Renal cortex interstitium (tissue), 15 donors: ENCODE results near the gene DUSP1. TPM values are rescaled to one million over a fixed set of nuclear protein-coding genes. Genes with fewer than 3 reads are reported as not detected.
"Not testable (repeated sequence)": the region's sequence is repeated elsewhere in the genome, so short reads cannot be mapped to it uniquely, and the experiment has no call there.

Experiments used
- DNase-seq, 11 donors: peaks; one replicate each; pipeline ENCODE4 v3.0.0-alpha.2; 2013; ENCODE audit warnings: low read depth in 9 of 11, low spot score in 4 of 11; ENCODE audit errors: extremely low read depth in 1 of 11
- long read RNA-seq, 16 experiments: transcript quantifications; one replicate each; lab custom pipeline, GENCODE V29; 2026
- polyA plus RNA-seq, 3 donors: library from polyadenylated mRNA; unstranded; fragments of 120-200 nt; gene quantifications; one replicate each; pipeline ENCODE4 v1.2.1, GENCODE V29; 2013; ENCODE audit not compliant: insufficient read length in 3 of 3

DUSP1 gene, protein sequence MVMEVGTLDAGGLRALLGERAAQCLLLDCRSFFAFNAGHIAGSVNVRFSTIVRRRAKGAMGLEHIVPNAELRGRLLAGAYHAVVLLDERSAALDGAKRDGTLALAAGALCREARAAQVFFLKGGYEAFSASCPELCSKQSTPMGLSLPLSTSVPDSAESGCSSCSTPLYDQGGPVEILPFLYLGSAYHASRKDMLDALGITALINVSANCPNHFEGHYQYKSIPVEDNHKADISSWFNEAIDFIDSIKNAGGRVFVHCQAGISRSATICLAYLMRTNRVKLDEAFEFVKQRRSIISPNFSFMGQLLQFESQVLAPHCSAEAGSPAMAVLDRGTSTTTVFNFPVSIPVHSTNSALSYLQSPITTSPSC
- 100 to 1,000 TPM in 1 of 3 donors, 10 to 100 TPM in 2; 53.9 to 115 (median 86.6) TPM for polyA plus RNA-seq
- long read RNA-seq, donor 1, transcript DUSP1-201 (4 exons, 2,019 nt) = major isoform, 14 of 14 reads
- long read RNA-seq, donor 1, partial matches to known transcripts = 0 of 14 reads
- long read RNA-seq, donor 1, other reads (novel, unspliced or antisense) = 0 of 14 reads
- long read RNA-seq, donor 2, transcript DUSP1-201 (4 exons, 2,019 nt) = major isoform, 24 of 24 reads
- long read RNA-seq, donor 2, partial matches to known transcripts = 0 of 24 reads
- long read RNA-seq, donor 2, other reads (novel, unspliced or antisense) = 0 of 24 reads
- long read RNA-seq, donor 3, transcript DUSP1-201 (4 exons, 2,019 nt) = major isoform, 98 of 118 reads
- long read RNA-seq, donor 3, partial matches to known transcripts = 12 of 118 reads
- long read RNA-seq, donor 3, other reads (novel, unspliced or antisense) = 8 of 118 reads
- long read RNA-seq, donor 4, transcript DUSP1-201 (4 exons, 2,019 nt) = major isoform, 14 of 14 reads
- long read RNA-seq, donor 4, partial matches to known transcripts = 0 of 14 reads
- long read RNA-seq, donor 4, other reads (novel, unspliced or antisense) = 0 of 14 reads
- long read RNA-seq, donor 5 = 0 reads
- long read RNA-seq, donor 6, transcript DUSP1-201 (4 exons, 2,019 nt) = major isoform, 28 of 28 reads
- long read RNA-seq, donor 6, partial matches to known transcripts = 0 of 28 reads
- long read RNA-seq, donor 6, other reads (novel, unspliced or antisense) = 0 of 28 reads
- long read RNA-seq, donor 7, transcript DUSP1-201 (4 exons, 2,019 nt) = major isoform, 24 of 24 reads
- long read RNA-seq, donor 7, partial matches to known transcripts = 0 of 24 reads
- long read RNA-seq, donor 7, other reads (novel, unspliced or antisense) = 0 of 24 reads
- long read RNA-seq, donor 8 = 0 reads
- long read RNA-seq, donor 9, transcript DUSP1-201 (4 exons, 2,019 nt) = major isoform, 24 of 24 reads
- long read RNA-seq, donor 9, partial matches to known transcripts = 0 of 24 reads
- long read RNA-seq, donor 9, other reads (novel, unspliced or antisense) = 0 of 24 reads
- long read RNA-seq, donor 10, transcript DUSP1-201 (4 exons, 2,019 nt) = major isoform, 23 of 28 reads
- long read RNA-seq, donor 10, partial matches to known transcripts = 5 of 28 reads
- long read RNA-seq, donor 10, other reads (novel, unspliced or antisense) = 0 of 28 reads
- long read RNA-seq, donor 11, transcript DUSP1-201 (4 exons, 2,019 nt) = major isoform, 52 of 60 reads
- long read RNA-seq, donor 11, partial matches to known transcripts = 0 of 60 reads
- long read RNA-seq, donor 11, other reads (novel, unspliced or antisense) = 8 of 60 reads
- long read RNA-seq, donor 12, transcript DUSP1-201 (4 exons, 2,019 nt) = major isoform, 8 of 8 reads
- long read RNA-seq, donor 12, partial matches to known transcripts = 0 of 8 reads
- long read RNA-seq, donor 12, other reads (novel, unspliced or antisense) = 0 of 8 reads
- long read RNA-seq, donor 13 = 0 reads
- long read RNA-seq, donor 14, transcript DUSP1-201 (4 exons, 2,019 nt) = major isoform, 18 of 18 reads
- long read RNA-seq, donor 14, partial matches to known transcripts = 0 of 18 reads
- long read RNA-seq, donor 14, other reads (novel, unspliced or antisense) = 0 of 18 reads
- long read RNA-seq, donor 15, transcript DUSP1-201 (4 exons, 2,019 nt) = major isoform, 25 of 25 reads
- long read RNA-seq, donor 15, partial matches to known transcripts = 0 of 25 reads
- long read RNA-seq, donor 15, other reads (novel, unspliced or antisense) = 0 of 25 reads
- long read RNA-seq, donor 16, transcript DUSP1-201 (4 exons, 2,019 nt) = major isoform, 52 of 59 reads
- long read RNA-seq, donor 16, partial matches to known transcripts = 0 of 59 reads
- long read RNA-seq, donor 16, other reads (novel, unspliced or antisense) = 7 of 59 reads

DNA sequence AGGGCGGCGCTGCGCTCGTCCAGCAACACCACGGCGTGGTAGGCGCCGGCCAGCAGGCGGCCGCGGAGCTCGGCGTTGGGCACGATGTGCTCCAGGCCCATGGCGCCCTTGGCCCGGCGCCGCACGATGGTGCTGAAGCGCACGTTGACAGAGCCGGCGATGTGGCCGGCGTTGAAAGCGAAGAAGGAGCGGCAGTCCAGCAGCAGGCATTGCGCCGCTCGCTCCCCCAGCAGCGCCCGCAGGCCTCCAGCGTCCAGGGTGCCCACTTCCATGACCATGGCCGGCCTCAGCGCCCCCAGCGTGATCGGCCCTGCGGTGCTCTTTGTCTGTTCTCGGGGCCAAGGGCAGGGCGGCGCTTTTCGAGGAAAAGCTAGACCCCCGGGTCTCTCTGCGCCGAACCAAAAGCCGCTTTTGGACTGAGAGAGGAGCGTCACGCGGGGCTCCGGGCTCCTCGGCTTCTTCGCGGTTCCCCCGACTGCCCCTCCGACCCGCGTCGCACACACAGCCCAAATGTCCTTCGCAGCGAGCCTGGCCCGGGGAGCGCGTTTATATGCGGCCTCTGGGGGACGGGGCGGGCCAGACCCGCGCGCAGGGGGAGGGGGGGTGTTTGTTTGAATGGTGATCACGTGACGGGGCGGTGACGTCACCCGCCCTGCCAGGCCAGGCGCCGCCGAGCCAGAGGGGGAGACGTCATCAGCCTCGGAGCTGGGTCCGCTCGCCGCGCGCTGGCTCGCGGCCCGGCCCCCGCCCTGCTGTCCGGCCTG lies at the start of gene DUSP1:
DUSP1 (minus strand) TSS at position 521 of the 764 bp plus-strand sequence; CDS start at position 278, 243 bp downstream.
- DNase-seq = peak; percentile 85 to 97 (median 95)

DNA sequence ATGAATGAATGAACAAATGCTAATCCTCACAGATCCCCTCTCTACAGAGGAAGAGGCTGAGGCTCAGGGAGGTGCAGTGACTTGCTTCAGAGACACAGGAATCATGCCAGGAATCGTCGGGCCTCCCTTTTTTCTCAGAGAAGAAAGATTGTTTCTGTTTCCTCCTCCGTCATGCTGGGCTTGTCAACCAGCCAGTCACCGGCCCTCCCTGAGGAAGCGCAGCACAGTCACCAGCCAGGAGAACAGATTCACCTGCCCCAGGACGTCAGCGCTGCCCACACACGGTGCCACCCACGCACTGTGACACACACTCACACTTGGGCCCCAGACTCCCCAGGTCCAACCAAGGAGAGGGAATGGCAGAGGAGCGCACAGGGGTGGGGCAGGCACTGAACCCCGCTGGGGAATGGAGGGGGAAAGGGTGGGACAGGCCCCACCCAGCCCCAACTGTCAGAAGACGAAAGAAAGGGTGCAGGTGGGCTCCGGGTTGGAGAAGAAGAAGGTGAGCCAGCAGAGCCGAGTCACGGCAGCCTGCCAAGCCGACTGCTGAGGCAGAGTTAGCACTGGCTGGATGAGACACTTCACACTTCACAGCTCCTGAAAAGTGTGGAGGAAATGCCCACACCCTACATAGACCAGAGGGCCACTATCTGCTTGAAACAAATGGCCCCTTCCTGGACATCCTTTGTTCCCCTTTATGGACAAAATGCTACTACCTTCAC lies 49.2 kb upstream of the DUSP1 start:
- DNase-seq = no peak

DNA sequence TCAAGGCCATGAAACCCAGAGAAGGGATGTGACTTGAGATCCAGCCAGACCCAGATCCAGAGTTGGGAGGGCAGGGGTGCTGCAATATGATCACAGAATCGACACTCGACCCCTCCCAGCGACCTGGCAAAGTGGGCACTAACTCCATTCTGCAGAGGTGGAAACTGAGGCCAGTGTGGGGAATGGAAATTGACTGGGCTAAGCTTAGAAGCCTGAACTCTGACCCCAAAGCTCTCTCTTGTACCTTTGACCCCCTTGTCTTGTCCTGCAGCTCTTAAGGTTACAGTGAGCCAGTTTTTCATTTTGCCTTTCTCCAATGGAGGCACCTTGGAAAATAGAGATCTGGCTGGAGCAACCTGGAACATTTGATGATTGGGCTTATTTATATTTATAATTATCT lies 48.6 kb upstream of the DUSP1 start:
- no peak for DNase-seq

DNA sequence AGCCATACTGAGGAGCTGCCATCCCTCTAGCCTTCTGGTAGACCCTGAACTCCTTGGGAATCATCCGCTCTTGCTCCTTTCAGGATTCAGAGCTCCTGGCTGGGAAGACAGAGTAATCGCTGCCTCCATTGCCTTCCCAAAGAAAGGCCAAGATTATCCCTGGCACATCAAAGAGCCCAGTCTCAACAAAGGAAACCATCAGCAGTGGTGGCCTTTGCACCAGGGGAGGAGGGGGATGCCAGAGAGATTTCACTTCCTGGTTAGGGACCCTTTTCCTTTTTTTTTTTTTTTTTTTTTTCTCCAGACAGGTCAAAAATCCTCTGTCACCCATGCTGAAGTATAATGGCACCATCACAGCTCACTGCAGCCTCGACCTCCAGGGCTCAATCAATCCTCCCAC lies 47.1 kb upstream of the DUSP1 start:
- DNase-seq = no peak

DNA sequence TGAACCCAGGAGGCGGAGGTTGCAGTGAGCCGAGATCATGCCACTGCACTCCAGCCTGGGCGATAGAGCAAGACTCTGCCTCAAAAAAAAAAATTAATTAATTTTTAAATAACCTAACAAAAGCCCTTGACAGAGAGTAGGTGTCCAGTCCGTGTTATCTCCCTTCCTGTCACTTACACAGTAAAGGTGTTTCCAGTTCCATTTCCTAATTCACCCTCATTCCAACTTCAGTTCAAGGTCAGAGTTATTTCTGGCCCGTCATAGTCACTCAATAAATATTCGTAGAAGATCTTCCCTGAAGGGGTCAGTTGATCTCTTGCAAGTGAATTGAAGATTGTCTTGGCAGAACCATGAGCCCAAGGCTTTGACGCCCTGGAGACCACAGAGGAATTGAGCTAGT lies 46.7 kb upstream of the DUSP1 start:
- no peak for DNase-seq

DNA sequence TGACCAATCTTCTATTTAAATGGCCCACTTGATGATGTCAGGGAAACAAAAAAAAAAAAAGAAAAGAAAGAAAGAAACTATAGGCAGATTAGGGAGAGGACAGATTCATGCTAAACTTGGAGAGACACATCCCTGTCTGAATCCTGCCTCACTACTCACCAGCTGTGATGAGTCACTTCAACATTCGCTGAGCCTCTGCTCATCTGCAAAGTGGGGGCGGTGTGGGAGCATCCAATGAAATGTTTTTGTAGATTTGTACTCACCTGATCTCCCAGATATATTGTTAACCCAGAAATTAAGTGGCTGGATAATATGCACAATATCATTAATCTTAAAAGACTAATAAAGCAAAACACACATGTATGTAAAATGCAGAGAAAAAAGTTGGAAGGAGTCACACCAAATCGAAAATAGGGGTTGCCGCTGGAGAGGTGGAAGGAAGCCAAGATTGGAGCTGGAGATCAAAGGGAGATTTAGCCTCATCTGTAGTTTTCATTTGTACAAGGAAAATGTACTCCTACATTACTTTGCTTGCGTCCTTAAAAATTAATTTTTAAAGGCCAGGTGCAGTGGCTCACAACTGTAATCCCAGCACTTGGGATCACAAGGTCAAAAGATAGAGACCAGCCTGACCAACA lies 46.0 kb upstream of the DUSP1 start:
- DNase-seq = no peak

DNA sequence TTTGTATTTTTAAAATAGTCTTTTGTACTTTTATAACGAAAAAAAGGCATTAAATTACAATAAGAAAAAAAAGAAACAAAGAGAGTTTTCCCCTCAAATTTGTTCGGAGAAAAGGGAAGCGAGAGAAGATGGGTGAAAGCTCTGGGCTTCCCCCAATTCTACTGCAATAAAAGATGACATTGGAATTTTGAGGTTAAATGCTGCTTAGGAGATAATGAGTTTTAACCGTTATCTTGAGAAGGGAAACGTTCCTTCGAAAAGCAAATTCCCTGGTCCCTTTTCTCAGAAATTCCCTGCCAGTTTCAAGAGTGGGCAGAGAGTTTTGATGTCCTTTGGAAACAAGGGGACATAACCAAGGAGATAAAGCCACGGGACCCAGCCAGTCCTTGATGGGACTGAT lies 44.6 kb upstream of the DUSP1 start:
- no peak for DNase-seq

DNA sequence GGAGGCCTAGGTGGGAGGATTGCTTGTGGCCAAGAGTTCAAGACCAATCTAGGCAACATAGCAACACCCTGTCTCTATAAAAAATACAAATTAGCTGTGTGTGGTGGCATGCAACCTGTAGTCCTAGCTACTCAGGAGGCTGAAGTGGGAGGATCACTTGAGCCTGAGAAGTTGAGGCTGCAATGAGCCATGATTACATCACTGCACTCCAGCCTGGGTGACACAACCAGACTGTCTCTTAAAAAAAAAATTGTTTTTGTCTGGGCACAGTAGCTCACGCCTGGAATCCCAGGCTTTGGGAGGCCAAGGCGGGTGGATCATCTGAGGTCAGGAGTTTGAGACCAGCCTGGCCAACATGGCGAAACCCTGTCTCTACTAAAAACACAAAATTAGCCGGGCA lies 40.0 kb upstream of the DUSP1 start:
- DNase-seq = not testable (repeated sequence)

DNA sequence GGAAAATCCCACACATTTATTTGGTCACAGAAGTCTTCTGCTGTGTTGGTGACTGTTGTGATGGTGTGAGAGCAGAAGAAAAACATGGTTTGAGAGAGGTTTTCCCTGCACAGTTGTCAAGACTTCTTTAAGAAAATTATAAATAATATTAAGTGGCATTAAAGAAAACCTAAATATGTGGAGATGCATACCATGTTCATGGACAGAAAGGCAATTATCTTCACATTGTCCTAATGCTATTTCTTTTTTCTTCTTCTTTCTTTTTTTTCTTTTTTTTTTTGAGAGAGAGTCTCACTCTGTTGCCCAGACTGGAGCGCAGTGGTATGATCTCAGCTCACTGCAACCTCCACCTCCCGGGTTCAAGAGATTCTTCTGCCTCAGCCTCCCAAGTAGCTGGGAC lies 38.8 kb upstream of the DUSP1 start:
- no peak for DNase-seq

DNA sequence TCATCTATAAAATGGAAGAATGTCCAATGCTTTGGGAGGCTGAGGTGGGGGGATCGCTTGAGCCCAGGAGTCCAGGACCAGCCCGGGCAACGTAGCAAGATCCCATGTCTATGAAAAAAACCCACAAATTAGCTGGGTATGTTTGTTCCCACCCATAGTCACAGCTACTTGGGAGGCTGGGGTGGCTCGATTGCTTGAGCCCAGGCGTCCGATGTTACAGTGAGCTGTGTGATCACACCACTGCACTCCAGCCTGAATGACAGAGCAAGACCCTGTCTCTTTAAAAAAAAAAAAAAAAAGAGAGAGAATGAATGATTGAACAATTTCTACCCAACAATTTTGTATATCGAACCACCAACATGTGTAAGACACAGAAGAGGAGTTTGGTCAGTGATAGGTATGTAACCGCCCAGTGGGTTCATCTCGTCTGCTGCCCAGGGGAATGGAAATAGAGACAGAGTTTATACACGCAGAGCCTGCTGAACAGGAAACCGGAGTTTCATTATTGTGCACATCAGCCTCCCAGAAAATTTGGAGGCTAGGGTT lies 36.8 kb upstream of the DUSP1 start:
- DNase-seq = no peak

DNA sequence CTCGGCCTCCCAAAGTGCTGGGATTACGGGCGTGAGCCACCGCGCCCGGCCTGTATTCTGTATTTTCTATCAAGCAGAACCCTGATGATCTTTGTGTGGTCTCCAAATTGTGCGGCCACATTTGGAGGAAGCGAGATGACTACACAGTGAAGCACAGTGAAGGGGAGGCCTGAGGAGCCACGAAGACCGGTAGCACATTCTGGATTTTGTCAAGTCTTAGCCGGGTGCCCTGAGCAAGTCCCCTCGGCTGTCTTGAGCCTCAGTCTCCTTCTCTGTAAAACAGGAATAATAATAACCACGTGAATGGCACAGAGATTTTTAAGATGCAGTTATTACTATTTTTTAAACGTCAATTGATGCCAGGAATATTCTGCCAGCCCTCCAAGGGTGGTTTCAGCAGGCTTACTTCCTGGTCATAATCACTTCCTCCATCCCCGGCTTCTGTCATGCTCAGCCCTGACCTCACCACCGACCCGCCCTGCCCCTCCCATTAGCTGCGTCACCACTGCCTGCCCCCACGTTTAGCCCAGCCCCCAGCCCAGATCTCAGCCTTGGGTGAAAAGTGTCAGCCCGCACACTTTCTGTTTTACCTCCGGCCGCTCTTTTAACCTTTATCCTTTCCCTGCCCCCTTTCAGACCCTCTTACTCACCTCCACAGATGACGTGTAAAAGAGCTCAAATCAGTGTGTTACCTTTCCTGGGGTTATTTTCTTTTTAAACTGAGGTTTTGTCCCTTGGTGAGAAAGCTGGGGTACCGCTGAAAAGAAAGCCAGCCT lies 36.1 kb upstream of the DUSP1 start:
- peak in 9 of 11 donors; percentile 45 to 69 (median 54) for DNase-seq

DNA sequence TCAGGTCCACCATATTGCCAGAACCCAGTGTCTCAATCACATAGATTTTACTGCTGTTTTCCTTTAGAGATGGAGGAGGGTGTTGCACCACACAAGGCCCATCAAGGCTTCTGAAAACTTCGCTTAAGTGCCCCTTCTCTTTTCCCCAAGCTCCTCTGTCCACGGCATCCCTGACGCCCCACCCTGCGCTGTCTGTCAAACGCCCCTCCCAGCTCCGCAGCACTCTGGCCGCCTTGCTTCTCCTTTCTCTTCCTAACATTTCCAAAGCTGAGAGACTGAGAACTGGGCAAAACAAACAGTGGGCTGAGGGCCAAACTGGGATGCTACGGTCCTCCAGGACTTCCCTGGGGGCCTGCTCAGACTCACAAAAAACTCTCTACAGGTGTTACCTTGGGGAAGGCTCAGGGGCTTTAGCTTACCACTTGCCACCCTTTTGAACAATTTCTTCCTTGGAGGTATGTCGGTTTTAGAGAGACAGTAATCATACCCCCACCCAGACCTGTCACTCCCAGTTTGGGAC lies 34.8 kb upstream of the DUSP1 start:
- no peak for DNase-seq

DNA sequence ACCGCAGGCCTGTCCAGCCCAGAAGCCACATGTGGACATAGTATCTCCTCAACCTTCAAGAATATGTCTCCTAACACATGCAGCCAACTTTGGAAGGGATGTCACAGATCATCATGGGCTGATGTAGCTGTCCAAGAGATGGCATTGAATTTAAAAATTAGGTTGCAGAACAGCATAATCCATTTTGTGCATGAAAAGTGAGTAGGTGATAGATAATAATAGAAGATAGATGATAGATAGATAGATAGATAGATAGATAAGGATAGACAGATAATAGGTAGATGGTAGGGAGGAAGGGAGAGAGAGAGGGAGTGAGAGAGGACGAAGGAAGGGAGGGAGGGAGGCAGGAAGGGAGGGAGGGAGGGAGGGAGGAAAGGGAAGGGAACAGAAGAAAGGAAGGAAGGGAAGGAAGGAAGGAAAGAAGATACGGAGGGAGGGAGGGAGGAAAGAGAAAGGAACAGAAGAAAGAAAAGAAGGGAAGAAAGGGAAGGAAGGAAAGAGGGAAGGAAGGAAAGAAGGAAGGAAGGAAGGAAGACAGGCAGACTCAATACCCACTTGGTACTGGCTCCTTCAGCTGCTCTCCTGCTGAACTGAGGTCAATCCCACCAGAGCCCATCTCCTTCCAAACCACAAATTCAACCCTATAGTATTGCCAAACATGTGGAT lies 34.2 kb upstream of the DUSP1 start:
- DNase-seq = no peak
